NB4 (cell line): ENCODE data around the gene TMEM19.
"Not testable (repeated sequence)": the region's sequence is repeated elsewhere in the genome, so short reads cannot be mapped to it uniquely, and the experiment has no call there.

Experiments
- DNase-seq: peaks from one replicate; pipeline ENCODE4 v3.0.0; 2010; ENCODE audit warnings: low read depth
- H3K4me3 ChIP-seq: one replicate; pipeline ENCODE4 v1.5.1; 2011; ENCODE audit warnings: mild to moderate bottlenecking, low read depth, low read length, moderate library complexity
- MYC ChIP-seq: IDR thresholded peaks from 2 replicates; pipeline ENCODE4 v1.6.1; 2011; ENCODE audit warnings: low read depth, low read length
- POLR2A ChIP-seq: IDR thresholded peaks from 2 replicates; pipeline ENCODE4 v1.6.1; 2011; ENCODE audit warnings: mild to moderate bottlenecking; ENCODE audit not compliant: insufficient read length; ENCODE audit errors: extremely low read depth
- TF ChIP-seq, protein P1 (sequence below): IDR thresholded peaks from 2 replicates; pipeline ENCODE4 v1.6.1; 2011; ENCODE audit warnings: low read depth, low read length
- TF ChIP-seq, protein P2 (sequence below): IDR thresholded peaks from one replicate; pipeline ENCODE4 v1.5.1; 2012; ENCODE audit warnings: low read depth, low read length

The TMEM19 gene

DNA sequence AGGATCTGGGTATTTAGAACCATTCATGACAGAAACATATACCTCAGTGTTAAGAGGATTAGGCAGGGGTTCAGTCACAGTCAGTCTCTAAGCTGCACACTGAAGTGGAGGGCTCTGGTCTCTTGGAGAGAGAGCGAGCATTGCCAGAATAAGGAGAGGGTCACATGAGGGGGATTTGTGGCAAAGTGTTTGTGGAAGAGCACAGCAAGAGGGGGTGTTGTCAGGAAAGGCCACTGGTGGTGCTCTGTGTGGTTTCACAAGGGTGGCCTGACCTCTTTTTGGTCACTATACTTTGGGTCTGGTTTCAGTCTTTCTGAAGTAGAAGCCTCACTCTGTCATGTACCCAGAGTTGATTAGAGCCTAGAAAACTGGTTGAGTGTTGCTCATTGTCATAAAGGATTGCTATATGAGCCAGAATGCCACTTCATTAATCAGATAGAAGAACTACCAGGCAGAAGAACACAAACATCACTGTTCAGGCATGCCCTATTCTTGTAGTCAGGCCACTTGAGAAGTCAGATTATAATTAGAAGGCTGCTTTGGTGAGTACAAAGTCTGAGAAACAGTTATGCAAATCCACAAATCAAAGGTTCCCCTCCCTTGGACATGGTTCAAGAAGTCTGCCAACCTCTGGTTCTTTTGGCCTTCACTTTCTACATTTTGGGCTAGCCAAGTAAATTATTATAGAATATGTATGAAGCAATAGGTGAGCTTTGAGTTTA lies 8.4 kb downstream of the TMEM19 start:
- TF ChIP-seq, protein P1, sequence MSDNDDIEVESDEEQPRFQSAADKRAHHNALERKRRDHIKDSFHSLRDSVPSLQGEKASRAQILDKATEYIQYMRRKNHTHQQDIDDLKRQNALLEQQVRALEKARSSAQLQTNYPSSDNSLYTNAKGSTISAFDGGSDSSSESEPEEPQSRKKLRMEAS: no peak
- TF ChIP-seq, protein P2, sequence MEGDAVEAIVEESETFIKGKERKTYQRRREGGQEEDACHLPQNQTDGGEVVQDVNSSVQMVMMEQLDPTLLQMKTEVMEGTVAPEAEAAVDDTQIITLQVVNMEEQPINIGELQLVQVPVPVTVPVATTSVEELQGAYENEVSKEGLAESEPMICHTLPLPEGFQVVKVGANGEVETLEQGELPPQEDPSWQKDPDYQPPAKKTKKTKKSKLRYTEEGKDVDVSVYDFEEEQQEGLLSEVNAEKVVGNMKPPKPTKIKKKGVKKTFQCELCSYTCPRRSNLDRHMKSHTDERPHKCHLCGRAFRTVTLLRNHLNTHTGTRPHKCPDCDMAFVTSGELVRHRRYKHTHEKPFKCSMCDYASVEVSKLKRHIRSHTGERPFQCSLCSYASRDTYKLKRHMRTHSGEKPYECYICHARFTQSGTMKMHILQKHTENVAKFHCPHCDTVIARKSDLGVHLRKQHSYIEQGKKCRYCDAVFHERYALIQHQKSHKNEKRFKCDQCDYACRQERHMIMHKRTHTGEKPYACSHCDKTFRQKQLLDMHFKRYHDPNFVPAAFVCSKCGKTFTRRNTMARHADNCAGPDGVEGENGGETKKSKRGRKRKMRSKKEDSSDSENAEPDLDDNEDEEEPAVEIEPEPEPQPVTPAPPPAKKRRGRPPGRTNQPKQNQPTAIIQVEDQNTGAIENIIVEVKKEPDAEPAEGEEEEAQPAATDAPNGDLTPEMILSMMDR: no peak
- TF ChIP-seq POLR2A (no peak), MYC (no peak)
- H3K4me3 ChIP-seq: no peak overlapping the region
- DNase-seq: no peak

DNA sequence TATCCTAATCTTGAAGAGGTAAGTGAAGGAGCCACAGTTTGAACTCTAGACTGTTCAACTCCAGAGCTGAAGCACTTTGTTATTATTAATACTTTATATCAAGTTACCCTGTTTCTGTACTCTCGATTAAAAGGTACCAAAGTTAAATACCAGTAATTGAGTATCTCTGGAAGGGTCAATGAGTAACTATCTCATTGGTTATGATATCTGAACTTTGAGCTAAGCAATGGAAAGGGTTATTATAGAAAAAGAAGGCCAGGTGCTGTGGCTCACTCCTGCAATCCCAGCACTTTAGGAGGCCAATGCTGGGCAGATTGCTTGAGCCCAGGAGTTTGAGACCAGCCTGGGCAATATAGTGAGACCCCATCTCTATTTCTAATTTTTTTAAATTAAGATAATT lies 9.9 kb downstream of the TMEM19 start:
- no peak overlapping the region for H3K4me3 ChIP-seq
- DNase-seq: no peak
- TF ChIP-seq, protein P1: no peak
- TF ChIP-seq, protein P2: no peak
- TF ChIP-seq MYC (no peak), POLR2A (no peak)

DNA sequence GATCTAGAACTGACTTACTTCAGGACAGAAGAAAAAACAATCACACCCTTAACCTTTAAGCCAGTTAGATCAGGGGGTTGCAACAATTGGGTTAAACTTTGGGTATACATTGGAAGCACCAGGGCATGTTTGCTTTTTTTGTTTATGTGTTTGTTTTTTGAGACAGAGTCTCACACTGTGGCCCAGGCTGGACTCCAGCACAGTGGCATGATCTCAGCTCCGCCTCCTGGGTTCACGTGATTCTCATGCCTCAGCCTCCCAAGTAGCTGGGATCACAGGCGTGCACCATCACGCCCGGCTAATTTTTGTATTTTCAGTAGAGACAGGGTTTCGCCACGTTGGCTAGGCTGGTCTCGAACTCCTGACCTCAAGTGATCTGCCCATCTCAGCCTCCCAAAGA lies 16.3 kb downstream of the TMEM19 start:
- not testable (repeated sequence) for DNase-seq, H3K4me3 ChIP-seq

DNA sequence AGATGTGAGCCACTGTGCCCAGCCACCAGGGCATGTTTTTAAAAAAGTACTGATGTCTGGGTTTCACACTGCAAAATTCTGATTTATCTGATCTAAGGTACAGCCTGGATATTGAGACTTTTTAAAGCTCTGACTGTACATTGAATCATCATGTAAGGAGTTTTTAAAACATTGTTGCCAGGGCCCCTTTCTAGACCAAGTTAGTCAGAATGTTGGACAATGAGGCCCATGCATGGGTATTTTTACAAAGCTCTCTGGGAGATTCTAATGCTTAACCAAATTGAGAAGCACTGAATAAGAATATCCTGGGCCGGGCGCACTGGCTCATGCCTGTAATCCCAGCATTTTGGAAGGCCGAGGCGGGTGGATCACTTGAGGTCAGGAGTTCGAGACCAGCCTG lies 16.7 kb downstream of the TMEM19 start:
- no peak for DNase-seq
- TF ChIP-seq POLR2A (no peak), MYC (no peak)
- TF ChIP-seq, protein P2: no peak
- TF ChIP-seq, protein P1: no peak

DNA sequence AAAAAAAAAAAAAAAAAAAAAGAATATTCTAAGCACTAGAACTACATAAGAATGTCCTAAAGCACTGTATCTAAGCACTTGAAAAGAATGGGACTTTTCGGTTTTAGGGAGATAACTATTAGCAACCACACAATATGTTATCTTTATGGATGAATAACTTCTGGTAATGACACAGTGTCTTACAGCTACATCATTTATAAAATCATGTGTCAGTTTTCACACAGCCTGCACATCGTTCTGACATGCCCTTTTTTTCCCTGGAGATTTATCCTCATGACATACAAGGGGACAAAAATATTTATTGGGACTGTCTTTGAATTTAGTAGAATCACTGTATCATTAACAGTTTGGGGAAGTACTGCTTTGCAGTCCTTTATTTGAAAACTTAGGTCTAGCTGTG lies 17.3 kb downstream of the TMEM19 start:
- DNase-seq: no peak
- H3K4me3 ChIP-seq: no peak overlapping the region
- no peak for TF ChIP-seq POLR2A
- TF ChIP-seq, protein P1: no peak
- TF ChIP-seq, protein P2: no peak
- TF ChIP-seq MYC: no peak

More for the DNA sequence above, 16.7 kb downstream of the TMEM19 start:
- no peak overlapping the region for H3K4me3 ChIP-seq

DNA sequence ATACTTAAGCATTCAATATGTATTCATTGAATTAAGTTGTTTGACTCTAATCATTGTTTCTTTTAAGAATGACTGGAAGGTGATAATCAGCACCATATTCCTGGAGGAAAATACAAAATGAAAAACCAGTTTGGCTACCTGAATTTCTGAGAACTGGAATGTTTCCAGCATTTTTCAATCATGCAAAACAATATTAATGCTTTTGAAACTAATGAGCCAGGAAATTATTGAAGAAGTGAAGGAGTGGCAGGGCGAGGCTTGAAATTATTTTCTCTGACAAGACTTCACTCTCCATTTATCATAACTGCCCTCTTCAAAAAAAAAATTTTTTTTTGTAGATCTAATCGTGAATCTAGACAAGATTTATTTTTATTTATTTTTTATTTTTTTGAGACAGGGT lies 19.0 kb downstream of the TMEM19 start:
- no peak for DNase-seq
- TF ChIP-seq, protein P2: no peak
- TF ChIP-seq, protein P1: no peak
- TF ChIP-seq MYC (no peak), POLR2A (no peak)
- no peak overlapping the region for H3K4me3 ChIP-seq
